HG03025 (cell line): ENCODE data around the gene POLR2C.

Source experiments
- ATAC-seq: cut with Tn5 transposase; IDR thresholded peaks from one replicate; pipeline ENCODE4 v1.9.1; 2021; ENCODE audit warnings: mild to moderate bottlenecking, moderate library complexity; ENCODE audit not compliant: unreplicated experiment, low FRiP score

The POLR2C gene

GRCh38 chr16:57517397-57518367 lies 55.2 kb downstream of the POLR2C start:
- ATAC-seq = no peak

- no peak for ATAC-seq
These were observed 56.0 kb downstream of the POLR2C start for GRCh38 chr16:57518520-57518919.

GRCh38 chr16:57518922-57519321 lies 56.4 kb downstream of the POLR2C start:
- no peak for ATAC-seq

GRCh38 chr16:57519796-57520360 lies 57.4 kb downstream of the POLR2C start:
- no peak for ATAC-seq
